PFSK-1 (cell line): ENCODE measurements around the gene GAREM1.

Source experiments
- POLR2AphosphoS5 ChIP-seq: IDR thresholded peaks from 2 replicates; pipeline ENCODE4 v1.6.1; 2012; ENCODE audit warnings: low read depth, mild to moderate bottlenecking, control low read depth, low read length, moderate library complexity
- SIN3A ChIP-seq: IDR thresholded peaks from 2 replicates; pipeline ENCODE4 v1.6.1; 2012; ENCODE audit warnings: mild to moderate bottlenecking, low read length, moderate library complexity, borderline replicate concordance; ENCODE audit not compliant: insufficient read depth
- TAF1 ChIP-seq: IDR thresholded peaks from 2 replicates; pipeline ENCODE4 v1.6.1; 2012; ENCODE audit warnings: low read length, control low read depth, borderline replicate concordance; ENCODE audit not compliant: insufficient read depth

DNA sequence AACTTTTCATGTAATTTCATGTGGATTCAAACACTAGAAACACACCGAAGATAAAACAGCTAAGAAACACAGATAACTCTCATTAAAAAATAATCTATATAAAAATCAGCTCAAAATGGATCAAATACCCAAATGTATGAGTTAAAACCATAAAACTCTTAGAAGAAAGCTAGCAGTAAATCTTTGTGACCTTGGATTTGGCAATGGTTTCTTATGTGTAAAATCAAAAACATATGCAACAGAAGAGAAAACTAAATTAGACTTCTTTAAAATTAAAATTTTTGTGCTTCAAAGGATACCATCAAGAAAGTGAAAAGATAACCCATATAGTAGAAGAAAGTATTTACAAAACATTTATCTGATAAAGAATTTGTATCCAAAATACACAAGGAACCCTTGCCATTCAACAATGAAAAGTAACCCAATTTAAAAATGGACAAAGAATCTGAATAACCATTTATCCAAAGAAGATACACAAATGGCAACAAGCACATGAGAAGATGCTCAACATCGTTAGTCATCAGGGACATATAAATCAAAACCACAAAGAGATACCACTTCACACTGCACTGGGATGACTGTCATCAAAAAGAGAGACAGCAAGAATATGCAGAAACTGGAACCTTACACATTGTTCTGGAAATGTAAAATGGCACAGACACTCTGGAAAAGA lies 27.5 kb downstream of the GAREM1 start:
- TF ChIP-seq POLR2AphosphoS5 (no peak), TAF1 (no peak), SIN3A (no peak)
